KMS-11 (cell line): ENCODE results near the gene EFNA4.

Experiments used
- H2AFZ ChIP-seq: fragments of 200-600 bp; sonication (generic); 2 replicates; pipeline ENCODE4 v1.6.1; 2016; ENCODE audit warnings: antibody characterized with exemption, mixed run types, low read depth
- H3K27ac ChIP-seq: fragments of 200-600 bp; sonication (generic); 2 replicates; pipeline ENCODE4 v1.6.1; 2016; ENCODE audit warnings: mild to moderate bottlenecking, mixed run types
- H3K27me3 ChIP-seq: fragments of 200-600 bp; sonication (generic); 2 replicates; pipeline ENCODE4 v1.6.1; 2017; ENCODE audit warnings: mild to moderate bottlenecking, low read depth, mixed run types, moderate library complexity; ENCODE audit not compliant: insufficient read depth
- H3K36me3 ChIP-seq: fragments of 200-600 bp; sonication (generic); 2 replicates; pipeline ENCODE4 v1.6.1; 2017; ENCODE audit warnings: mild to moderate bottlenecking, mixed run types; ENCODE audit not compliant: insufficient read depth
- H3K4me1 ChIP-seq: fragments of 200-600 bp; sonication (generic); 2 replicates; pipeline ENCODE4 v1.6.1; 2016; ENCODE audit warnings: mild to moderate bottlenecking, low read depth, mixed run types; ENCODE audit not compliant: poor library complexity, severe bottlenecking
- H3K4me2 ChIP-seq: fragments of 200-600 bp; sonication (generic); 2 replicates; pipeline ENCODE4 v1.7.0; 2016; ENCODE audit warnings: mild to moderate bottlenecking, mixed run types
- H3K4me3 ChIP-seq: fragments of 200-600 bp; sonication (generic); IDR thresholded peaks from 2 replicates; pipeline ENCODE4 v1.6.1; 2017; ENCODE audit warnings: low read depth, low read length, mixed read lengths; ENCODE audit not compliant: insufficient read depth
- H3K79me2 ChIP-seq: fragments of 200-600 bp; sonication (generic); 2 replicates; pipeline ENCODE4 v1.6.1; 2016; ENCODE audit warnings: low read depth, mixed run types; ENCODE audit not compliant: insufficient read depth
- H3K9ac ChIP-seq: fragments of 200-600 bp; sonication (generic); 2 replicates; pipeline ENCODE4 v1.6.1; 2016; ENCODE audit warnings: mild to moderate bottlenecking, mixed run types
- H4K20me1 ChIP-seq: fragments of 200-600 bp; sonication (generic); 2 replicates; pipeline ENCODE4 v1.6.1; 2016; ENCODE audit warnings: mild to moderate bottlenecking, mixed run types; ENCODE audit not compliant: insufficient read depth
- CTCF ChIP-seq: fragments of 200-600 bp; sonication (generic); conservative IDR thresholded peaks from 2 replicates; pipeline ENCODE4 v1.6.1; 2017; ENCODE audit warnings: low read depth, mild to moderate bottlenecking, antibody characterized with exemption, low read length, moderate library complexity, mixed read lengths

EFNA4 gene

GRCh38 chr1:155043793-155044192, 19.7 kb upstream of the EFNA4 start:
- Histone ChIP-seq H3K4me2 (no peak overlapping the region), H3K9ac (no peak overlapping the region), H3K4me3 (no peak overlapping the region), H3K27ac (no peak overlapping the region), H3K4me1 (peaks cover 33% of the 10 kb centered on the region), H3K36me3 (no peaks in the 10 kb centered on the region), H2AFZ (no peak overlapping the region), H3K27me3 (no peaks in the 10 kb centered on the region; the same call in 1 of the 2 replicates), H4K20me1 (no peaks in the 10 kb centered on the region), H3K79me2 (no peaks in the 10 kb centered on the region)
- no peak for TF ChIP-seq CTCF

- no peaks in the 10 kb centered on the region for H4K20me1 ChIP-seq
- no peak overlapping the region for H3K27ac ChIP-seq
- H3K9ac ChIP-seq = no peak overlapping the region
- no peak for TF ChIP-seq CTCF
- no peaks in the 10 kb centered on the region for H3K36me3 ChIP-seq
- H3K79me2 ChIP-seq = no peaks in the 10 kb centered on the region
- H3K4me2 ChIP-seq = peak overlapping the region; percentile 1; the same call in 1 of the 2 replicates
- H2AFZ ChIP-seq = peak overlapping the region; percentile 4; the same call in 1 of the 2 replicates
- peaks cover 36% of the 10 kb centered on the region for H3K4me1 ChIP-seq
- H3K4me3 ChIP-seq = no peak overlapping the region
- no peaks in the 10 kb centered on the region; the same call in 1 of the 2 replicates for H3K27me3 ChIP-seq
These were observed 19.2 kb upstream of the EFNA4 start for GRCh38 chr1:155044365-155044764.

GRCh38 chr1:155044812-155045657, 18.5 kb upstream of the EFNA4 start:
- no peaks in the 10 kb centered on the region for H3K27me3 ChIP-seq
- TF ChIP-seq CTCF = peak; percentile 96
- no peaks in the 10 kb centered on the region for H4K20me1 ChIP-seq
- peaks cover 43% of the 10 kb centered on the region for H3K4me1 ChIP-seq
- peak overlapping the region; percentile 4; the same call in 1 of the 2 replicates for H2AFZ ChIP-seq
- H3K4me2 ChIP-seq = peak overlapping the region; percentile 1; the same call in 1 of the 2 replicates
- no peak overlapping the region for H3K27ac ChIP-seq
- H3K9ac ChIP-seq = no peak overlapping the region
- H3K4me3 ChIP-seq = no peak overlapping the region
- H3K79me2 ChIP-seq = no peaks in the 10 kb centered on the region
- H3K36me3 ChIP-seq = no peaks in the 10 kb centered on the region

- H3K36me3 ChIP-seq = no peaks in the 10 kb centered on the region
- no peak overlapping the region for H3K4me3 ChIP-seq
- no peaks in the 10 kb centered on the region for H4K20me1 ChIP-seq
- H3K4me2 ChIP-seq = no peak overlapping the region; the same call in 1 of the 2 replicates
- peaks cover 60% of the 10 kb centered on the region for H3K4me1 ChIP-seq
- H2AFZ ChIP-seq = no peak overlapping the region
- no peak for TF ChIP-seq CTCF
- H3K79me2 ChIP-seq = peaks cover 13% of the 10 kb centered on the region; the same call in 1 of the 2 replicates
- H3K27ac ChIP-seq = no peak overlapping the region
- H3K9ac ChIP-seq = no peak overlapping the region
- no peaks in the 10 kb centered on the region for H3K27me3 ChIP-seq
These were observed 14.8 kb upstream of the EFNA4 start for GRCh38 chr1:155048449-155049334.
